ENCODE measurements around the gene ASTL. TPM values are rescaled to one million over a fixed set of nuclear protein-coding genes. Genes with fewer than 3 reads are reported as not detected.

The ASTL gene
- total RNA-seq, 1 donor from 2014 or later, result not detected

- no peak overlapping the region for H3K9ac ChIP-seq (ENCODE audit: low read length)
- no peak overlapping the region for H3K4me3 ChIP-seq (ENCODE audit: insufficient read depth, low read depth, low read length)
- Mint-ChIP-seq H3K4me1 (ENCODE audit: low read depth, unreplicated experiment) (no peaks in the 10 kb centered on the region), H3K36me3 (ENCODE audit: low read depth, unreplicated experiment) (peaks cover 2% of the 10 kb centered on the region), H3K9me3 (ENCODE audit: unreplicated experiment) (peaks cover 4% of the 10 kb centered on the region), H3K27ac (ENCODE audit: unreplicated experiment) (no peak overlapping the region), H3K4me3 (ENCODE audit: unreplicated experiment) (no peak overlapping the region), H3K27me3 (ENCODE audit: low read depth, unreplicated experiment) (peaks cover 14% of the 10 kb centered on the region)
- no peaks in the 10 kb centered on the region for H4K20me1 ChIP-seq (ENCODE audit: insufficient read depth, low read length)
- DNase-seq (ENCODE audit: low read depth) (no peak), FAIRE-seq (no peak)
- H3K27me3 ChIP-seq (ENCODE audit: insufficient read depth, low read length), result peaks cover 3% of the 10 kb centered on the region
- H3K36me3 ChIP-seq (ENCODE audit: insufficient read depth, low read length), result no peaks in the 10 kb centered on the region
- H3K4me1 ChIP-seq (ENCODE audit: insufficient read depth, low read length), result peaks cover 3% of the 10 kb centered on the region
- no peak overlapping the region for H3K27ac ChIP-seq (ENCODE audit: low read depth, low read length)
- H3K9me3 ChIP-seq (ENCODE audit: insufficient read depth, low read depth, low read length), result peaks cover 4% of the 10 kb centered on the region
- TF ChIP-seq EZH2 (IDR thresholded peaks at IDR 0.05; ENCODE audit: insufficient read depth, low read length) (no peak), CTCF (IDR thresholded peaks at IDR 0.05; ENCODE audit: insufficient read depth, low read depth, low read length) (no peak)
- H3K79me2 ChIP-seq (ENCODE audit: insufficient read depth, low read length), result no peaks in the 10 kb centered on the region
- no peak overlapping the region for H3K4me2 ChIP-seq (ENCODE audit: low read length)
- no peak overlapping the region for H2AFZ ChIP-seq (ENCODE audit: low read depth, low read length)
These were observed 38.2 kb downstream of the ASTL start for GRCh38 chr2:96099861-96100798.

GRCh38 chr2:96098900-96099590 lies 39.3 kb downstream of the ASTL start:
- no peaks in the 10 kb centered on the region for H4K20me1 ChIP-seq (ENCODE audit: insufficient read depth, low read length)
- H2AFZ ChIP-seq (ENCODE audit: low read depth, low read length), result no peak overlapping the region
- H3K9me3 Mint-ChIP-seq (ENCODE audit: unreplicated experiment), result no peaks in the 10 kb centered on the region
- H3K27me3 Mint-ChIP-seq (ENCODE audit: low read depth, unreplicated experiment), result peaks cover 14% of the 10 kb centered on the region
- FAIRE-seq (no peak), DNase-seq (ENCODE audit: low read depth) (no peak)
- peaks cover 3% of the 10 kb centered on the region for H3K27me3 ChIP-seq (ENCODE audit: insufficient read depth, low read length)
- no peak overlapping the region for H3K4me3 Mint-ChIP-seq (ENCODE audit: unreplicated experiment)
- H3K4me3 ChIP-seq (ENCODE audit: insufficient read depth, low read depth, low read length), result no peak overlapping the region
- H3K27ac ChIP-seq (ENCODE audit: low read depth, low read length), result no peak overlapping the region
- H3K4me1 ChIP-seq (ENCODE audit: insufficient read depth, low read length), result peaks cover 3% of the 10 kb centered on the region
- no peaks in the 10 kb centered on the region for H3K36me3 ChIP-seq (ENCODE audit: insufficient read depth, low read length)
- no peak for TF ChIP-seq CTCF (IDR thresholded peaks at IDR 0.05; ENCODE audit: insufficient read depth, low read depth, low read length)
- TF ChIP-seq EZH2 (IDR thresholded peaks at IDR 0.05; ENCODE audit: insufficient read depth, low read length), result no peak
- H3K36me3 Mint-ChIP-seq (ENCODE audit: low read depth, unreplicated experiment), result no peaks in the 10 kb centered on the region
- H3K79me2 ChIP-seq (ENCODE audit: insufficient read depth, low read length), result no peaks in the 10 kb centered on the region
- no peak overlapping the region for H3K9ac ChIP-seq (ENCODE audit: low read length)
- H3K9me3 ChIP-seq (ENCODE audit: insufficient read depth, low read depth, low read length), result no peaks in the 10 kb centered on the region
- H3K27ac Mint-ChIP-seq (ENCODE audit: unreplicated experiment), result no peak overlapping the region
- H3K4me1 Mint-ChIP-seq (ENCODE audit: low read depth, unreplicated experiment), result no peaks in the 10 kb centered on the region
- no peak overlapping the region for H3K4me2 ChIP-seq (ENCODE audit: low read length)

All from astrocyte (in vitro differentiated cells and primary cell).